IPS DF 6.9 (cell line): ENCODE measurements around the gene FAM20C.

ENCODE experiments used
- DNase-seq: peaks from one replicate; pipeline ENCODE4 v3.0.0-alpha.2; 2013; ENCODE audit warnings: low read depth, low spot score
- H3K27ac ChIP-seq: one replicate; pipeline ENCODE4 v1.5.1; 2013; ENCODE audit warnings: low read length, control low read depth
- H3K27me3 ChIP-seq: 2 replicates; pipeline ENCODE4 v1.6.1; 2013; ENCODE audit warnings: mild to moderate bottlenecking, low read length; ENCODE audit not compliant: control insufficient read depth, insufficient read depth
- H3K36me3 ChIP-seq: 2 replicates; pipeline ENCODE4 v1.6.1; 2013; ENCODE audit warnings: low read length; ENCODE audit not compliant: control insufficient read depth, insufficient read depth
- H3K4me1 ChIP-seq: 2 replicates; pipeline ENCODE4 v1.6.1; 2013; ENCODE audit warnings: low read length; ENCODE audit not compliant: control insufficient read depth, insufficient read depth
- H3K4me3 ChIP-seq: 2 replicates; pipeline ENCODE4 v1.5.1; 2013; ENCODE audit warnings: mild to moderate bottlenecking, low read length
- H3K9me3 ChIP-seq: 2 replicates; pipeline ENCODE4 v1.6.1; 2013; ENCODE audit warnings: low read length, inconsistent platforms; ENCODE audit not compliant: control insufficient read depth, insufficient read depth
- WGBS: extraction: QIAGEN DNeasy Blood & Tissue Kit; methylation state at CpG from one replicate; pipeline ENCODE4 v1.1.7; 2013; ENCODE audit warnings: mixed read lengths, missing lambda C conversion rate; ENCODE audit not compliant: insufficient read length, insufficient coverage; 5-methylcytosine and 5-hydroxymethylcytosine counted together

Gene FAM20C

GRCh38 chr7:286266-286665, 93.9 kb downstream of the FAM20C start:
- Histone ChIP-seq H3K27me3 (peaks cover 29% of the 10 kb centered on the region), H3K4me1 (peaks cover 4% of the 10 kb centered on the region), H3K36me3 (no peaks in the 10 kb centered on the region; the same call in 1 of the 2 replicates), H3K27ac (no peak overlapping the region), H3K4me3 (no peak overlapping the region), H3K9me3 (no peaks in the 10 kb centered on the region)
- WGBS: no CpG with 5 or more reads among the region's 18 CpGs
- no peak for DNase-seq

- H3K4me3 ChIP-seq: no peak overlapping the region
- peaks cover 40% of the 10 kb centered on the region for H3K27me3 ChIP-seq
- no peaks in the 10 kb centered on the region for H3K9me3 ChIP-seq
- no peaks in the 10 kb centered on the region; the same call in 1 of the 2 replicates for H3K36me3 ChIP-seq
- no CpG with 5 or more reads among the region's 14 CpGs for WGBS
- H3K27ac ChIP-seq: no peak overlapping the region
- DNase-seq: no peak
- H3K4me1 ChIP-seq: peaks cover 4% of the 10 kb centered on the region
These were observed 96.3 kb downstream of the FAM20C start for GRCh38 chr7:288671-289101.

GRCh38 chr7:289209-289755, 96.9 kb downstream of the FAM20C start:
- H3K36me3 ChIP-seq: no peaks in the 10 kb centered on the region; the same call in 1 of the 2 replicates
- peaks cover 40% of the 10 kb centered on the region for H3K27me3 ChIP-seq
- no CpG with 5 or more reads among the region's 46 CpGs for WGBS
- H3K4me3 ChIP-seq: peak overlapping the region; percentile 18; the same call in 1 of the 2 replicates
- no peak for DNase-seq
- no peaks in the 10 kb centered on the region for H3K9me3 ChIP-seq
- H3K4me1 ChIP-seq: peaks cover 4% of the 10 kb centered on the region
- no peak overlapping the region for H3K27ac ChIP-seq

GRCh38 chr7:289756-290553, 97.6 kb downstream of the FAM20C start, which contains the start of gene FOXL3:
Gene FOXL3, plus strand, starts transcription at chr7:290170. Its CDS starts 0 bp downstream, at chr7:290170.
- H3K27me3 ChIP-seq: peaks cover 40% of the 10 kb centered on the region

DNA sequence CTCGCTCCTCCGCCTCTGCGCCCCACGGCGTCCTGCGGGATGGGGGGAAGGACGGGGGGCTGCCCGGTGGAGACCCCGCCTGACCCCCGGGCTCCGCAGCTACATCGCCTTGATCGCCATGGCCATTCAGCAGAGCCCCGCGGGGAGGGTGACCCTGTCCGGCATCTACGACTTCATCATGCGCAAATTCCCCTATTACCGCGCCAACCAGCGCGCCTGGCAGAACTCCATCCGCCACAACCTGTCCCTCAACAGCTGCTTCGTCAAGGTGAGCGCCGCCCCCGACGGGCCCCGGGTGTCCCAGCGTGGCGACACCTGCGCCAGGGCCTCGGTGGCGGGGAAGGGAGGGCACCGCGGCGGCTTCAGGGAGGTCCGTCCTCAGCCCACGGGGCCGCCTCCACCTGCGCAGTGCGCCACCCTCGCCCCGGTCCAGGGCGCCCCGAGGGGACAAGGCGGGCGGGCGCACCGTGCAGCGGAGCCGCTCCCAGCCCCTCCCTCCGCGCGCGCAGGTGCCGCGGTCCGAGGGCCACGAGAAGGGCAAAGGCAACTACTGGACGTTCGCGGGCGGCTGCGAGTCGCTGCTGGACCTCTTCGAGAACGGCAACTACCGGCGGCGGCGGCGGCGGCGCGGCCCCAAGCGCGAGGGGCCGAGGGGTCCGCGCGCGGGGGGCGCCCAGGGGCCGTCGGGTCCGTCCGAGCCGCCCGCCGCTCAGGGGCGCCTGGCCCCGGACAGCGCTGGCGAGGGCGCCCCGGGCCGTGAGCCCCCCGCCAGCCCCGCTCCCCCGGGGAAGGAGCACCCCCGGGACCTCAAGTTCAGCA, 98.4 kb downstream of the FAM20C start:
- H3K27me3 ChIP-seq: peaks cover 40% of the 10 kb centered on the region
- DNase-seq: no peak

More at GRCh38 chr7:289756-290553, 97.6 kb downstream of the FAM20C start, which contains the start of gene FOXL3:
- Histone ChIP-seq H3K27ac (no peak within 1 kb of the TSS), H3K4me1 (peaks cover 4% of the 10 kb centered on the region), H3K4me3 (peak within 1 kb of the TSS; percentile 18), H3K9me3 (no peaks in the 10 kb centered on the region), H3K36me3 (no peaks in the 10 kb centered on the region; the same call in 1 of the 2 replicates)
- WGBS: no CpG with 5 or more reads among the region's 79 CpGs
- no peak for DNase-seq

GRCh38 chr7:291373-292092, 99.2 kb downstream of the FAM20C start:
- no peak overlapping the region for H3K27ac ChIP-seq
- H3K9me3 ChIP-seq: no peaks in the 10 kb centered on the region
- no CpG with 5 or more reads among the region's 21 CpGs for WGBS
- peaks cover 40% of the 10 kb centered on the region for H3K27me3 ChIP-seq
- no peaks in the 10 kb centered on the region; the same call in 1 of the 2 replicates for H3K36me3 ChIP-seq
- H3K4me1 ChIP-seq: peaks cover 4% of the 10 kb centered on the region
- H3K4me3 ChIP-seq: no peak overlapping the region
- DNase-seq: no peak

More for the DNA sequence above, 98.4 kb downstream of the FAM20C start:
- Histone ChIP-seq H3K9me3 (no peaks in the 10 kb centered on the region), H3K27ac (no peak overlapping the region), H3K36me3 (no peaks in the 10 kb centered on the region; the same call in 1 of the 2 replicates), H3K4me3 (peak overlapping the region; percentile 18), H3K4me1 (peaks cover 4% of the 10 kb centered on the region)
- whole genome bisulfite sequencing: no CpG with 5 or more reads among the region's 102 CpGs

DNA sequence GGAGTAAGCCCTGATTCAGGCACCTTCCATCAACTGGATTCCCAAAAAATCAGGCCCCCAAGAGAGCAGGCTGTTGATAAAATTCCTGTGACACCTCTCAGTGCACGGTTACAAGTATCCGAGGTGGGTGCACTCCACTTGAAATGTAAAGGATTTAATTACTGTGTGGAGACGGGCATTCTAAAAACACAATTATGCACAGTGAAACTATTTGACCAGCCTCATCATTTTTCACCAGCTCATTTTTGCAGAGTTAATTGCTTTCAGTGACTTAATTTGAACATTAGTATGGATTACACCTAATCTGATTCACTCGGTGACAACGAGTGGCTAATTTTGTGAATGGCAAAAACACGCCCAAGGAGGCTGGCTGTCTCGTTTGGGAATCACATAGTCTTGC, 99.9 kb downstream of the FAM20C start:
- Histone ChIP-seq H3K36me3 (no peaks in the 10 kb centered on the region; the same call in 1 of the 2 replicates), H3K9me3 (no peaks in the 10 kb centered on the region), H3K4me3 (no peak overlapping the region), H3K27ac (no peak overlapping the region), H3K27me3 (peaks cover 40% of the 10 kb centered on the region), H3K4me1 (peaks cover 4% of the 10 kb centered on the region)
- WGBS: no CpG with 5 or more reads among the region's 7 CpGs
- DNase-seq: no peak

- H3K27ac ChIP-seq: no peak overlapping the region
- no peaks in the 10 kb centered on the region; the same call in 1 of the 2 replicates for H3K36me3 ChIP-seq
- no CpG with 5 or more reads among the region's 15 CpGs for WGBS
- no peak overlapping the region for H3K4me3 ChIP-seq
- no peak for DNase-seq
- H3K4me1 ChIP-seq: peaks cover 4% of the 10 kb centered on the region
- H3K27me3 ChIP-seq: peaks cover 40% of the 10 kb centered on the region
- no peaks in the 10 kb centered on the region for H3K9me3 ChIP-seq
These were observed 100.5 kb downstream of the FAM20C start for GRCh38 chr7:292826-293225.

GRCh38 chr7:293681-294439, 101.5 kb downstream of the FAM20C start:
- no peaks in the 10 kb centered on the region; the same call in 1 of the 2 replicates for H3K36me3 ChIP-seq
- no peaks in the 10 kb centered on the region for H3K9me3 ChIP-seq
- no CpG with 5 or more reads among the region's 23 CpGs for WGBS
- H3K27ac ChIP-seq: no peak overlapping the region
- DNase-seq: no peak
- peaks cover 32% of the 10 kb centered on the region for H3K27me3 ChIP-seq
- peaks cover 4% of the 10 kb centered on the region for H3K4me1 ChIP-seq
- no peak overlapping the region for H3K4me3 ChIP-seq
